Cardiac fibroblast (primary cell): ENCODE results near the gene MARCHF9.

Experiments
- DNase-seq, 2 donors: peaks; one replicate each; pipeline versions ENCODE4 v3.0.0 to v3.0.0-alpha.2; 2010; ENCODE audit warnings: low read depth in 2 of 2
- H3K4me3 ChIP-seq, 2 donors: replicated peaks in 1 of 2; 1 replicate in 1 of 2; 2 replicates in 1 of 2; pipeline ENCODE4 v1.5.1; 2011; ENCODE audit warnings: low read depth in 2 of 2, low read length in 2 of 2, mild to moderate bottlenecking in 2 of 2, moderate library complexity in 1 of 2
- TF ChIP-seq, protein P1 (sequence below): IDR thresholded peaks from one replicate; pipeline ENCODE4 v1.5.1; 2011; ENCODE audit warnings: low read depth, mild to moderate bottlenecking, low read length, inconsistent platforms

MARCHF9 gene

DNA sequence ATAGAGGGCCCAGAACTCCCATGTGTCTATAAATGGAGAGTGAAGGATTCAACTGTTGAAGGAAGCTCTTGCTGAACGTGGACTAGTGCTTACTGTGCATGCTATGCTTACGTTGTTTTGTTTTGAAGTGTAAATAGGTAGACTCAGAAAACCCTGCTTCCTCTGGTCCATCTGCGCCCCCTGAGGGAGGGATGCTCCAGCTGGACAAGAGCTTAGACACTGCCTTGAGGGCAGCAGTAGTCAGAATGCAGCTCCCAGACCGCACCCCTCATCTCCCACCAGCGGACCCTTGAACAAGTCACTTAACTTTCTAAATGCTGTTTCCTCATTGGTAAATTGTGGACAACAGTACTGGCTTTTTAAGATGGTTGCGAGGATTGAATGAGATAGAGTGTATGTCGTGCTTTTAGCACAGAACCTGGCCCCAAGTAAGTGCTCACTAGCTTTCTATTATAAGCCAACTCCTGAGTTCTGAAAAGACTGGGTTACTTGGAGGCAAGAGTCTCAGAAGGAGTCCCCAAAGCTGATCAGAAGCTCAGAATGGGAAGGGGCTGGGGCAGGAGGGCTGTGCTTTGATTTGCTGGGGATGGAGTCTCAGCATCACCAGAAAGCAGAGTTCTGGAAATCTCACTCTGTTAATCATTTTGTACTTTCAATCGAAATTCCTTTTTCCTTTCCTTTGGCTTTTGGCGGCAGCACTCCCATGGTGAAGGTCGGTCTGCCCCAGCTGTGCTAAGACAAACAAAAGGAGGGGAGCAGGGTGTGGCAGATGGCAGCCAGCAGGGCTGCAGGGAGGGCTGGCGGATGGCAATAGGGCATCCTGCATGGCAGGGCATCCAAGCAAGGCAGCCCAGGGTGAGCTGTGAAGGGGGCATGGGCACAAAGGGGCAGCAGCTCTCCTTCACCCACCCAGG lies 31.9 kb upstream of the MARCHF9 start:
- DNase-seq: no peak
- TF ChIP-seq, protein P1, sequence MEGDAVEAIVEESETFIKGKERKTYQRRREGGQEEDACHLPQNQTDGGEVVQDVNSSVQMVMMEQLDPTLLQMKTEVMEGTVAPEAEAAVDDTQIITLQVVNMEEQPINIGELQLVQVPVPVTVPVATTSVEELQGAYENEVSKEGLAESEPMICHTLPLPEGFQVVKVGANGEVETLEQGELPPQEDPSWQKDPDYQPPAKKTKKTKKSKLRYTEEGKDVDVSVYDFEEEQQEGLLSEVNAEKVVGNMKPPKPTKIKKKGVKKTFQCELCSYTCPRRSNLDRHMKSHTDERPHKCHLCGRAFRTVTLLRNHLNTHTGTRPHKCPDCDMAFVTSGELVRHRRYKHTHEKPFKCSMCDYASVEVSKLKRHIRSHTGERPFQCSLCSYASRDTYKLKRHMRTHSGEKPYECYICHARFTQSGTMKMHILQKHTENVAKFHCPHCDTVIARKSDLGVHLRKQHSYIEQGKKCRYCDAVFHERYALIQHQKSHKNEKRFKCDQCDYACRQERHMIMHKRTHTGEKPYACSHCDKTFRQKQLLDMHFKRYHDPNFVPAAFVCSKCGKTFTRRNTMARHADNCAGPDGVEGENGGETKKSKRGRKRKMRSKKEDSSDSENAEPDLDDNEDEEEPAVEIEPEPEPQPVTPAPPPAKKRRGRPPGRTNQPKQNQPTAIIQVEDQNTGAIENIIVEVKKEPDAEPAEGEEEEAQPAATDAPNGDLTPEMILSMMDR: no peak
- H3K4me3 ChIP-seq: no peak overlapping the region

DNA sequence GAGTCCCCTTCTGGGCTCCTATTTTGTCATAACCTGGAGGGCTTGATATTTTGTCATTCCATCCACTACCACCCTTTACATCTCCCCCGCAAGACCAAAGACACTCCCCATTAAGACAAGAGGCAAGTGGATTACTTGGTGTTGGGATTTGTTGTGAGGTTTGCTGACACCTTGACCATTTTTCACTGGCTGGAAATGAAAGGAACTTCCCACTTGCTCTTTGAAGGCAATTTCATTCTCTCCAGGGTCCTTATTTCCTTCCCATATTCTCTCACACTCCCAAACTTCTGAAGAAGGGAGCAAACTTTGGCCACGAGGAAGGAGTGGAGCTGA lies 31.3 kb upstream of the MARCHF9 start:
- DNase-seq: no peak
- no peak overlapping the region for H3K4me3 ChIP-seq
- TF ChIP-seq, protein P1: no peak

DNA sequence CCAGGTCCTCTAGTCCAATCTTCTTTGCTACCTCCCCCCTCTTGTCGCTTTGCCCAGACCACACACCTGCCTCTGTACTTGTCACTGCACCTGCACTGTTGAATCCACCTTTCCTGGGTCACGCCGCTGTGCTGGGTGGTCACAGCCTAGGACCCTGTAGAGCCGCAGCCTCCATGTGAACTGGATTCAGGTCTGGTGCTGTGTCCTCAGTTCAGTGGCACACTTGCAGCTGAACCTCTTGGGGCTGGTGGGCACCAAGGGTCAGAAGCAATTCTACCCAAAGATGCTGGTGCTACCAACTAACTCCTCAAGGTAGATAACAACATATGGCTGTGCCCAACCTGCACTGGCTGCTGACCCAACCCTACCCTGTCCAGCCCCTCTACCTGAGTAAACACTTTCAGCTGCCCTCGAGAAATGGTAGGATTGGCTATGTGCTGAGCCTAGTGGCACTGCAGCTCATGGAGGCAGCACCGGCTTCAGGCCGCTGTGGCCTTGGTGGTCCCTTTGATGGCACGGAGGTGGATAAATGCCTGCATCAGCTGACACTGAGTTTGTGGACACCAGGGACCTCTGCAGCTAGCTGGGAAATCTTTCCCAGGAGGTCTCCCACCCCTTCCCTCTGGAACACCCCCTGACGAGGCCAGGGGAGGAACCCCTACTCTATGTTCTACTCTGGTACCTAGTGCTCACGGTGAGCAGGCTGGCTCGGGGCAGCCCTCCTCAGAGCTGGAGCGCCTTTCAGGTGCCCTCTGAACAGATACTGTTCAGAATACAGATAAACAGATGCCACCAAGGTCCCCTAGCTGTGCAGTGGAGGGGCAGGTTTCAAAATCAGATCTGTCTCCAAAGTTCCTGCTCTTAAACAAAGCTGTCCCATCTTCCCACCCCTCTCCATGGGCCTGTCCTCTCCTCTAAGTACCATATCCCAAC lies 30.6 kb upstream of the MARCHF9 start:
- TF ChIP-seq, protein P1: no peak
- H3K4me3 ChIP-seq: no peak overlapping the region
- no peak for DNase-seq

DNA sequence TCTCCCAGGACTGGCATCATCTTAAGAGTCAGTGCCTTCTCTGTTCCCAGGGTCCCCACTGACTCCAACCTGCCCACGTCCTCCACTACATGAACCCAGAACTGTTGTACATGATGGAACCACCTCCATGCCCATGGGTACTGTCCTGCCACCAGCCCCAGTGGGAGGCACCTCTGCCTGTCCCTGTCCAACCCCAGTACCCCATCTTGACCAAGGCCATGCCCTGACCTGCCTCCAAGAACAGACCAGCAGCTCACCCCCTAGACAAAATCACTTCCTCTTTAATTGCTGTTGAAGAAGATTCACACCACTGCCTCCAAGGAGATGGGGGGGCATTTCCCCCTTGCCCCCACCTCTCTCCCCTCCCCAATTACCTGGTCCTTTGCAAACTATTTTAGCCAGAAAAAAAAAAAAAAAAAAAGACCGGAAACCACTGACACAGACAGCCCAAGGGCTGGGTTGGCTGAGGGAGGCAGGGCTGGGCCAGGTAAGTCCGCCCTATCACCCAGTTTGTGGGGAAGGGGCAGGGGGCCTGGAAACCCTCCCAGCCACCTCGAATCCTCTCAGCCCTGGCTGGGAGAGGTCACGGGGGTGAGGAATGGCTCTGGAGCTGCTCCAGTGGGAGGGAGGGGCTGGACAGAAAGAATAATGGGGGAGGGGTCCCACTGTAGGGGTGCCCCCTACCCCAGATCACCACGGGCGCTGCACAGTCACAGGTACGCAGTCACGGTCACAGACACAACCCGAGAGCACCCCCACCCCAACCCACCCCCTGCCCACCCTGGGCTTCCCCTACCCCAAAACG lies 29.8 kb upstream of the MARCHF9 start:
- DNase-seq: no peak

DNA sequence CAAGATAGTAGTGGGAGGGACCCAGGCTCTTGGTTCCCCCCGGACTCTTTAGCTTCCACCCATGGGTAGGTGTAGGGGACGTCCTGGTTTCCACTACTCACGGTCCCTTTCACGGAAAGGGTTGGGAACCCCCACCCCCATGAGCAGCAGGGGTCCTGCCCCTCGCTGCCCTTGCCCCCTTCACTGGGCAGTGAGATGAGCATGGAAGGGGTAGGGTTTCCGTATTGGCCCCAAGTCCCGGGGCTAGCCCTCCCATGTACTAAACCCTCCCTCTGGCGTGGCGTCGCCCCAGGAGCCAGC lies 29.1 kb upstream of the MARCHF9 start:
- TF ChIP-seq, protein P1: no peak
- H3K4me3 ChIP-seq: peak overlapping the region; percentile 80 to 87
- no peak for DNase-seq

More for the DNA sequence above, 29.8 kb upstream of the MARCHF9 start:
- H3K4me3 ChIP-seq: no peak overlapping the region
- TF ChIP-seq, protein P1: no peak

DNA sequence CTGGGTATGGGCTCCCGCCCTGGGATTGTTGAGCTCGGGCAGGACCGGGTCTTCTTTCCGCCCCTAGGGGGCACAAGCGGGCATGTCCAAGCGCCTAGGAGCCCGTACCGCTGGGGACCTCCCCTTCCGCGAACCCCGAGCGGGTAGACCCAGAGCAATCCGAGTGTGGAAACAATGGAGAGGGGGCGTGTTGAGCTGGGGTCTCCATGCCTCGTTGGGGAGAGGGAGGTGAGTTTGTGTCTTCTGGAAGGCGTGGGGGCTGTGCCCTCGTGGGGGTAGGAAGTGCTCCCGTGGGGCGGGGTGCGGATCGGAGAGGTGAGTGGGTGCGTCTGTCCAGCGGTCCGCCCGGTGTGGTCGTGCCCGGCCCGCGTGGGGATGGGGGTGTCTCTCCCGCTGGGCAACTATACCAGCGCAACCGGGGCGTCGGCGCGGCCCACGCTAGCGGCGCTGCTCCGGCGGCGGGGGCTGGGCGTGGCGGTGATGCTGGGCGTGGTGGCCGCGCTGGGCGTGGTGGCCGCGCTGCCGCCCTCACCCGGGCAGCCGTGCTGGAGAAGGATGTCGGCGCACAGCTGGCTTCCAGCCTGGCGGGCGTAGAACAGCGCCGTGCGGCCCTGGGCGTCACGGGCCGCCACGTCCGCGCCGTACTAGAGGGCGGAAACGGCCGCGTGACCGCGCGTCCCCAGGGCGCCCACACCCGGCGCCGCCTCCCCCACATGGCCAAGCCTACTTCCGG lies 28.6 kb upstream of the MARCHF9 start:
- peak overlapping the region; percentile 80 to 87 for H3K4me3 ChIP-seq
- TF ChIP-seq, protein P1: peak; percentile 89
- peak; percentile 83 to 86 for DNase-seq
